Endothelial cell of umbilical vein (primary cell): ENCODE data around the gene DDX23. TPM values are rescaled to one million over a fixed set of nuclear protein-coding genes. Genes with fewer than 3 reads are reported as not detected.

Experiments used
- BruUV-seq: library from RNA; stranded (reverse); fragments of 400-500 nt; replicated peaks from 2 replicates; lab custom pipeline; 2021; lab: Mats Ljungman, UMichigan
- CTCF ChIA-PET: fragments of 300-600, 350-600 bp; sonication (Branson Sonifier 250); formaldehyde crosslinking; loops from one replicate; lab custom pipeline; 2021; ENCODE audit warnings: antibody characterized with exemption, inconsistent platforms; lab: Charles Lee
- POLR2A ChIA-PET: fragments of 300-600, 350-600 bp; sonication (Branson Sonifier 250); formaldehyde crosslinking; loops from one replicate; lab custom pipeline; 2021; ENCODE audit warnings: antibody characterized with exemption, inconsistent platforms; lab: Charles Lee
- DNase-seq: peaks from one replicate; pipeline ENCODE4 v3.0.0-alpha.2; 2011; ENCODE audit warnings: low read depth, low spot score
- FAIRE-seq: peaks from 2 replicates; lab custom pipeline; 2011; peaks lifted over from hg19 to GRCh38; lab: Jason Lieb, UNC
- H2AFZ ChIP-seq: 2 replicates; pipeline ENCODE4 v1.6.0; 2012; ENCODE audit warnings: low read depth, low read length, control low read depth, inconsistent platforms
- H3K27ac ChIP-seq: 2 replicates; pipeline ENCODE4 v1.5.1; 2011; ENCODE audit warnings: low read depth, mild to moderate bottlenecking, control low read depth, low read length, moderate library complexity; ENCODE audit not compliant: insufficient read depth
- H3K27me3 ChIP-seq, 2 experiments: 2 replicates each; pipeline versions ENCODE4 v1.6.0 to v1.6.1; 2011; ENCODE audit warnings: low read length in 2 of 2, mixed read lengths in 1 of 2; ENCODE audit not compliant: control insufficient read depth in 2 of 2, insufficient read depth in 2 of 2
- H3K36me3 ChIP-seq, 2 experiments: 2 replicates in 1 of 2; 3 replicates in 1 of 2; pipeline ENCODE4 v1.5.1; 2011; ENCODE audit warnings: low read length in 2 of 2, mild to moderate bottlenecking in 1 of 2, moderate library complexity in 1 of 2; ENCODE audit not compliant: control insufficient read depth in 2 of 2, insufficient read depth in 2 of 2; ENCODE audit errors: extremely low read depth in 1 of 2
- H3K4me1 ChIP-seq: 3 replicates; pipeline ENCODE4 v1.5.1; 2011; ENCODE audit warnings: mild to moderate bottlenecking, low read length; ENCODE audit not compliant: control insufficient read depth, insufficient read depth; ENCODE audit errors: extremely low read depth
- H3K4me2 ChIP-seq: 2 replicates; pipeline ENCODE4 v1.6.1; 2011; ENCODE audit warnings: low read length, control low read depth, mixed read lengths; ENCODE audit not compliant: insufficient read depth
- H3K4me3 ChIP-seq, 3 experiments: fragments of 200-600 bp in 1 of 3; sonication (generic), shearing (Covaris generic) in 1 of 3; replicated peaks in 1 of 3; 2 replicates each; pipeline ENCODE4 v1.5.1; 2011 to 2016; ENCODE audit warnings: control low read depth in 3 of 3, low read length in 3 of 3, mild to moderate bottlenecking in 2 of 3, inconsistent platforms in 1 of 3, low read depth in 1 of 3, moderate library complexity in 1 of 3; ENCODE audit not compliant: insufficient read depth in 1 of 3
- H3K79me2 ChIP-seq: 2 replicates; pipeline ENCODE4 v1.6.0; 2012; ENCODE audit warnings: low read length, inconsistent platforms; ENCODE audit not compliant: control insufficient read depth, insufficient read depth
- H3K9ac ChIP-seq: replicated peaks from 2 replicates; pipeline ENCODE3; 2011; ENCODE audit warnings: low read length, control low read depth; ENCODE audit not compliant: insufficient read depth; ENCODE audit errors: extremely low read depth
- H3K9me1 ChIP-seq: replicated peaks from 3 replicates; pipeline ENCODE4 v1.6.0; 2011; ENCODE audit warnings: mild to moderate bottlenecking, low read length; ENCODE audit not compliant: control insufficient read depth, insufficient read depth; ENCODE audit errors: extremely low read depth
- H3K9me3 ChIP-seq: replicated peaks from 2 replicates; pipeline ENCODE4 v1.5.1; 2012; ENCODE audit warnings: low read length, inconsistent platforms; ENCODE audit not compliant: control insufficient read depth, insufficient read depth
- H4K20me1 ChIP-seq: replicated peaks from 2 replicates; pipeline ENCODE3; 2011; ENCODE audit warnings: mild to moderate bottlenecking, low read length; ENCODE audit not compliant: control insufficient read depth, insufficient read depth; ENCODE audit errors: extremely low read depth
- CTCF ChIP-seq, 2 donors: IDR thresholded peaks; 1 replicate in 1 of 2; 2 replicates in 1 of 2; pipeline ENCODE4 v1.5.1; 2011; ENCODE audit warnings: low read length in 2 of 2, mild to moderate bottlenecking in 2 of 2, moderate library complexity in 2 of 2, control low read depth in 1 of 2, inconsistent platforms in 1 of 2, low read depth in 1 of 2; ENCODE audit not compliant: insufficient read depth in 1 of 2; ENCODE audit errors: extremely low read depth in 1 of 2
- EZH2 ChIP-seq: IDR thresholded peaks from 2 replicates; pipeline ENCODE4 v1.6.1; 2012; ENCODE audit warnings: borderline replicate concordance, low read depth, mild to moderate bottlenecking, moderate library complexity, low read length, inconsistent platforms; ENCODE audit not compliant: severe bottlenecking
- FOS ChIP-seq: IDR thresholded peaks from 2 replicates; pipeline ENCODE4 v1.6.1; 2011; ENCODE audit warnings: mild to moderate bottlenecking, low read length, moderate library complexity, borderline replicate concordance; ENCODE audit not compliant: insufficient read depth
- GATA2 ChIP-seq: IDR thresholded peaks from 2 replicates; pipeline ENCODE4 v1.7.0; 2011; ENCODE audit warnings: low read depth, mild to moderate bottlenecking, moderate library complexity, mixed read lengths, low read length; ENCODE audit not compliant: insufficient read length, insufficient read depth
- JUN ChIP-seq: IDR thresholded peaks from 2 replicates; pipeline ENCODE4 v1.6.1; 2011; ENCODE audit warnings: borderline replicate concordance, low read depth; ENCODE audit not compliant: insufficient read length, insufficient read depth
- MAX ChIP-seq: IDR thresholded peaks from 2 replicates; pipeline ENCODE4 v1.6.1; 2011; ENCODE audit not compliant: insufficient read depth, insufficient read length
- MYC ChIP-seq: IDR thresholded peaks from one replicate; pipeline ENCODE4 v1.6.1; 2011; ENCODE audit warnings: mild to moderate bottlenecking, low read depth, low read length
- POLR2A ChIP-seq: IDR thresholded peaks from 2 replicates; pipeline ENCODE4 v1.6.1; 2012; ENCODE audit warnings: low read depth, mild to moderate bottlenecking, control low read depth, low read length
- POLR2AphosphoS5 ChIP-seq: IDR thresholded peaks from 2 replicates; pipeline ENCODE4 v1.6.1; 2012; ENCODE audit warnings: low read depth, mild to moderate bottlenecking, control low read depth, low read length, moderate library complexity; ENCODE audit not compliant: insufficient read depth
- dilution Hi-C: fragments of 300-500 bp; cut with MboI; formaldehyde crosslinking; loops from one replicate; pipeline ENCODE4 v1.15.0; 2019; ENCODE audit warnings: low sequenced_read_pairs; ENCODE audit not compliant: extremely low pct_ligation_motif_present
- intact Hi-C: fragments of 100-400 bp; cut with micrococcal nuclease; formaldehyde crosslinking; loops from one replicate; pipeline ENCODE4 v1.10.0; 2022
- polyA plus RNA-seq, 4 experiments: library from polyadenylated mRNA; depleted of rRNA in 3 of 4; stranded (reverse) in 3 of 4; unstranded in 1 of 4; fragments of >200 nt; gene quantifications; 2 replicates each; pipeline versions ENCODE4 v1.2.1 to v1.2.3, GENCODE V29; 2011 to 2012; ENCODE audit warnings: missing spikeins in 1 of 4
- total RNA-seq: library from RNA; stranded (reverse); gene quantifications from 2 replicates; pipeline ENCODE4 v1.2.3, GENCODE V29; 2021

The DDX23 gene
- total and polyA plus RNA-seq, 2 donors (not counting 3 experiments of a cell fraction or from before 2014, with no cell fraction given) = 56.0 to 107 TPM

GRCh38 chr12:48796976-48797375, 55.0 kb downstream of the DDX23 start:
- Histone ChIP-seq H3K4me1 (no peaks in the 10 kb centered on the region), H3K27ac (no peak overlapping the region), H3K9me1 (no peaks in the 10 kb centered on the region), H2AFZ (no peak overlapping the region), H3K9me3 (no peaks in the 10 kb centered on the region), H3K9ac (no peak overlapping the region), H4K20me1 (no peaks in the 10 kb centered on the region), H3K4me3 (no peak overlapping the region), H3K36me3 (no peaks in the 10 kb centered on the region), H3K4me2 (no peak overlapping the region), H3K27me3 (peaks cover 0 to 1% of the 10 kb centered on the region in 2 experiments), H3K79me2 (no peaks in the 10 kb centered on the region)
- DNase-seq = no peak
- CTCF ChIA-PET = interaction anchor here (1.4 to 16.5 kb wide), 5 partner anchors 12 to 254 kb away, joined by 3 to 606 read pairs (median 18); no protein-coding TSS in a partner anchor
- TF ChIP-seq GATA2 (no peak), POLR2AphosphoS5 (no peak), FOS (no peak), CTCF (IDR thresholded peaks at IDR 0.05; ENCODE audit: extremely low read depth in 1 of 2, insufficient read depth in 1 of 2, low read depth in 1 of 2, low read length in 2 of 2) (no peak), EZH2 (no peak), JUN (no peak), MYC (no peak), MAX (no peak), POLR2A (no peak)
- no peak for FAIRE-seq
- intact Hi-C loops (loop anchor here (1.0 kb wide), 1 partner anchor 44 kb away; no protein-coding TSS in a partner anchor), dilution Hi-C loops (no loop called here)
- POLR2A ChIA-PET = no interaction called here
- no TSS peak for BruUV-seq
